HL-60 (cell line): ENCODE measurements around the gene ZNF582.
A peak's percentile ranks its signal among the peaks of the same experiment; 100 is the strongest.

ENCODE experiments used
- DNase-seq, 2 experiments: peaks; one replicate each; pipeline ENCODE4 v3.0.0-alpha.2; 2010 to 2020; ENCODE audit warnings: low read depth in 1 of 2, low spot score in 1 of 2
- H3K27ac ChIP-seq: fragments of 250-450 bp; sonication (Bioruptor Pico); replicated peaks from 2 replicates; pipeline ENCODE4 v1.5.1; 2020; ENCODE audit warnings: mild to moderate bottlenecking, moderate library complexity
- H3K27me3 ChIP-seq: fragments of 250-450 bp; sonication (Bioruptor Pico); 2 replicates; pipeline ENCODE4 v1.5.1; 2021; ENCODE audit warnings: mild to moderate bottlenecking, moderate library complexity; ENCODE audit not compliant: insufficient read depth, poor library complexity, severe bottlenecking
- H3K4me3 ChIP-seq: replicated peaks from 2 replicates; pipeline ENCODE4 v1.5.1; 2011; ENCODE audit warnings: mild to moderate bottlenecking, control low read depth, low read length; ENCODE audit not compliant: insufficient read depth
- GABPA ChIP-seq: IDR thresholded peaks from 2 replicates; pipeline ENCODE4 v1.6.1; 2012; ENCODE audit warnings: low read depth
- POLR2AphosphoS5 ChIP-seq: IDR thresholded peaks from 2 replicates; pipeline ENCODE4 v1.6.1; 2012; ENCODE audit warnings: low read depth
- SPI1 ChIP-seq: IDR thresholded peaks from 2 replicates; pipeline ENCODE4 v1.6.1; 2012; ENCODE audit warnings: low read depth, mild to moderate bottlenecking, borderline replicate concordance
- TF ChIP-seq, protein P1 (sequence below): IDR thresholded peaks from 2 replicates; pipeline ENCODE4 v1.6.1; 2012; ENCODE audit warnings: low read depth; ENCODE audit not compliant: insufficient replicate concordance
- TF ChIP-seq, protein P2 (sequence below): IDR thresholded peaks from one replicate; pipeline ENCODE4 v1.5.1; 2011; ENCODE audit warnings: low read length, control low read depth, inconsistent platforms; ENCODE audit not compliant: insufficient read depth

Gene ZNF582

DNA sequence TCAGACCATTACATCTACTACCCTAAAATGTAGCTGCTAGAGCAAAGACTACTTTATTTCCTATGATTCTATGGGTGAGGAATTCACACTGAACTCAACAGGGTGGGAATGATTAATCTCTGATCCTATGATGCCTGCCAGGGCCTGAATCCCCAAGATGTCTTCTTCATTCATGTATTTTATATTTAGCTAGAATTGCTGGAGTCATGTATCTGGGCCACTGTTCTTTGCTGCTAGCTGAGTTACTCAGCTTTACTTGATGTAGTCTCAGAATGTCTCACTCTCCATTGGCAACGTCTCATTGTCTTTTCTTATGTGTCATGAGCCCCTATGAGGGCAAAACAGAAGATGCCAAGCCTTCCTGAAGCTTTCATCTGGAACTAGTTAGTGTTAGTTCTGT is 21.1 kb downstream of the ZNF582 start:
- no peak for TF ChIP-seq GABPA
- TF ChIP-seq, protein P1, sequence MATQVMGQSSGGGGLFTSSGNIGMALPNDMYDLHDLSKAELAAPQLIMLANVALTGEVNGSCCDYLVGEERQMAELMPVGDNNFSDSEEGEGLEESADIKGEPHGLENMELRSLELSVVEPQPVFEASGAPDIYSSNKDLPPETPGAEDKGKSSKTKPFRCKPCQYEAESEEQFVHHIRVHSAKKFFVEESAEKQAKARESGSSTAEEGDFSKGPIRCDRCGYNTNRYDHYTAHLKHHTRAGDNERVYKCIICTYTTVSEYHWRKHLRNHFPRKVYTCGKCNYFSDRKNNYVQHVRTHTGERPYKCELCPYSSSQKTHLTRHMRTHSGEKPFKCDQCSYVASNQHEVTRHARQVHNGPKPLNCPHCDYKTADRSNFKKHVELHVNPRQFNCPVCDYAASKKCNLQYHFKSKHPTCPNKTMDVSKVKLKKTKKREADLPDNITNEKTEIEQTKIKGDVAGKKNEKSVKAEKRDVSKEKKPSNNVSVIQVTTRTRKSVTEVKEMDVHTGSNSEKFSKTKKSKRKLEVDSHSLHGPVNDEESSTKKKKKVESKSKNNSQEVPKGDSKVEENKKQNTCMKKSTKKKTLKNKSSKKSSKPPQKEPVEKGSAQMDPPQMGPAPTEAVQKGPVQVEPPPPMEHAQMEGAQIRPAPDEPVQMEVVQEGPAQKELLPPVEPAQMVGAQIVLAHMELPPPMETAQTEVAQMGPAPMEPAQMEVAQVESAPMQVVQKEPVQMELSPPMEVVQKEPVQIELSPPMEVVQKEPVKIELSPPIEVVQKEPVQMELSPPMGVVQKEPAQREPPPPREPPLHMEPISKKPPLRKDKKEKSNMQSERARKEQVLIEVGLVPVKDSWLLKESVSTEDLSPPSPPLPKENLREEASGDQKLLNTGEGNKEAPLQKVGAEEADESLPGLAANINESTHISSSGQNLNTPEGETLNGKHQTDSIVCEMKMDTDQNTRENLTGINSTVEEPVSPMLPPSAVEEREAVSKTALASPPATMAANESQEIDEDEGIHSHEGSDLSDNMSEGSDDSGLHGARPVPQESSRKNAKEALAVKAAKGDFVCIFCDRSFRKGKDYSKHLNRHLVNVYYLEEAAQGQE: no peak
- TF ChIP-seq SPI1: no peak
- TF ChIP-seq, protein P2, sequence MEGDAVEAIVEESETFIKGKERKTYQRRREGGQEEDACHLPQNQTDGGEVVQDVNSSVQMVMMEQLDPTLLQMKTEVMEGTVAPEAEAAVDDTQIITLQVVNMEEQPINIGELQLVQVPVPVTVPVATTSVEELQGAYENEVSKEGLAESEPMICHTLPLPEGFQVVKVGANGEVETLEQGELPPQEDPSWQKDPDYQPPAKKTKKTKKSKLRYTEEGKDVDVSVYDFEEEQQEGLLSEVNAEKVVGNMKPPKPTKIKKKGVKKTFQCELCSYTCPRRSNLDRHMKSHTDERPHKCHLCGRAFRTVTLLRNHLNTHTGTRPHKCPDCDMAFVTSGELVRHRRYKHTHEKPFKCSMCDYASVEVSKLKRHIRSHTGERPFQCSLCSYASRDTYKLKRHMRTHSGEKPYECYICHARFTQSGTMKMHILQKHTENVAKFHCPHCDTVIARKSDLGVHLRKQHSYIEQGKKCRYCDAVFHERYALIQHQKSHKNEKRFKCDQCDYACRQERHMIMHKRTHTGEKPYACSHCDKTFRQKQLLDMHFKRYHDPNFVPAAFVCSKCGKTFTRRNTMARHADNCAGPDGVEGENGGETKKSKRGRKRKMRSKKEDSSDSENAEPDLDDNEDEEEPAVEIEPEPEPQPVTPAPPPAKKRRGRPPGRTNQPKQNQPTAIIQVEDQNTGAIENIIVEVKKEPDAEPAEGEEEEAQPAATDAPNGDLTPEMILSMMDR: no peak
- no peak for TF ChIP-seq POLR2AphosphoS5
- DNase-seq: no peak
- no peak overlapping the region for H3K27ac ChIP-seq
- no peak overlapping the region for H3K4me3 ChIP-seq
- no peaks in the 10 kb centered on the region for H3K27me3 ChIP-seq

DNA sequence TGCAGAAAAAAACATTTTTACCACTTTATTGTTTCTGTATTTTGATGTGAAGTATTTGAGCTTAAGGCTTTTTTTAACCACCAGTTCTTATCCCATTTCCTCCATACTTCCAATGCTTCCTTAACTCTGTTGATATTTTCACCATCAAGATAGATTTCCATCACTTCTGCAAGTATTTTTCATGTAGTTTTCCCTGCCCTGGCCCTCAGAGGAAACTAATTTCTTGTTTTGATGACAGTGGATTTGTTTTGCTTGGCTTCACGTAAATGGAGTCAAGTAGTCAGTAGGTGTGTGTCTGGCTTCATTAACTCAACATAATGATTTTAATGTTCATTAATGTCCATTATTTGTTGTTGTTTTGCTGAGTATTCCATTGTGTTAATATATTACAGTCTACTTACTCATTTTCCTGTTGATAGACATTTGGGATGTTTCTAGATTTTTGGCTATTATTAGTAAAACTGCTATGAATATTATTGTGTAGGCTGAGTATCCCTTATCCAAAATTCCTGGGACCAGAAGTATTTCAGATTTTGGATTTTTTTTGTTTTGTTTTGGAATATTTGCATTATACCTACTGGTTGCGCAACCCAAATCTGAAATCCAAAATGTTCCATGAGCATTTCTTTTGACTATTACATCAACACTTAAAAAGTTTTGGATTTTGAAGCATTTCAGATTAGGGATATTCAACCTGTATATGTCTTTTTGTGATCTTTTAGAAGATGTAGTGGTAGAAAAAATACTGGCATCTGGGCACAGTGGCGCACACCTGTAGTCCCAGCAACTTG is 23.3 kb downstream of the ZNF582 start:
- Histone ChIP-seq H3K4me3 (no peak overlapping the region), H3K27ac (no peak overlapping the region), H3K27me3 (no peaks in the 10 kb centered on the region)
- TF ChIP-seq, protein P2: no peak
- TF ChIP-seq POLR2AphosphoS5 (no peak), GABPA (no peak), SPI1 (no peak)
- TF ChIP-seq, protein P1: no peak
- no peak for DNase-seq

DNA sequence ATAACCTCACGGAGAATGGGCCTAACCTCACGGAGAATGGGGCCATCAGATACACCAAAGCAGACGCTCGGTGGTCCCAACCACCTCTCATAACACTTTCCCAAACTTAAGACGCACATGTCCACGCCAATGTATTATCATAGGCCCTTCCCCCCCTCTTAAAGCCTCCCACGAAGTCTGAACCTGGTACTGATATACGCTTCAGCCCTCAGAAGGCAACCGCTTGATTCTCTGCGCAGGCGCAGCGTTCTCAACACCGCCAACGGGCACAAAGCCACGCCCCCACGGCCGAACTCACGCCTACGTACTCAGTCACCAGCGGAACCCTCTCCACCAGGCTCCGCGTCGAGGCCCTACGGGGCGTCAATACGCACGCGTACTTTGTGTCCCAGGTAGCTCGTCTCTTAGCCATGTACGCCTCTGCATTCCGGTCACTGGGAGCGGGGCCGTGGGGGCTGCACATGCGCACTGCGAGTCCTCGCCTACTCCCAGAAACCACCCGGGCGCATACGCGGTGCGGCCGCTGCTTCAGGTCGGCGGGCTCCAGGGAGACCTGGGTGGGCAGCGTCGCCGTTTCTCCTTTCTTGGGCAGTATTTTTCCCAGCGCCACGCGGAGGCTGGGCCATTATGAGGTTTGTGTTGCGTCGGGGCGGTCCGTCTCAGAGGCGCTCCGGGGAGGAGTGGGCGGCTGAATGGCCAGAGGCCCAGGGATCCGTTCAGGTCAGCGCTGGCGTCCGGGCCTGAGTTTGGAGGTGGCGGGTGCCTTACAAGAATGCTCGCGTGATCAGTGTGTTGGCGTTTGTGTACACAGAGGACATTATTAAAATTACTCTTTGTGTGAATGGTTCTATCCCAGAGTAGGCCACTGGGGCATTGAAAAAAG is 25.3 kb downstream of the ZNF582 start:
- H3K27ac ChIP-seq: peak overlapping the region; percentile 64
- H3K27me3 ChIP-seq: no peaks in the 10 kb centered on the region
- TF ChIP-seq, protein P2: no peak
- TF ChIP-seq GABPA (no peak), POLR2AphosphoS5 (no peak), SPI1 (no peak)
- TF ChIP-seq, protein P1: no peak
- peak; percentile 29 to 87 for DNase-seq
- H3K4me3 ChIP-seq: peak overlapping the region; percentile 36
